H9 (cell line): ENCODE results near the gene LAMB4. TPM values are rescaled to one million over a fixed set of nuclear protein-coding genes. Genes with fewer than 3 reads are reported as not detected.
A peak's percentile ranks its signal among the peaks of the same experiment; 100 is the strongest.

Experiments used
- DNase-seq: peaks from one replicate; pipeline ENCODE4 v3.0.0-alpha.2; 2017
- H2AFZ ChIP-seq: one replicate; pipeline ENCODE4 v1.6.1; 2013; ENCODE audit warnings: mild to moderate bottlenecking, low read length, control low read depth, moderate library complexity
- H2AK5ac ChIP-seq: 2 replicates; pipeline ENCODE4 v1.6.1; 2013; ENCODE audit warnings: low read length, control low read depth, mixed read lengths; ENCODE audit not compliant: insufficient read length
- H2BK120ac ChIP-seq: one replicate; pipeline ENCODE4 v1.6.1; 2013; ENCODE audit warnings: low read depth, mild to moderate bottlenecking, low read length, control low read depth, inconsistent platforms; ENCODE audit not compliant: poor library complexity, severe bottlenecking
- H2BK12ac ChIP-seq: 2 replicates; pipeline ENCODE4 v1.6.1; 2013; ENCODE audit warnings: low read length, control low read depth, mixed read lengths, low read depth; ENCODE audit not compliant: insufficient read length
- H2BK15ac ChIP-seq: 2 replicates; pipeline ENCODE4 v1.6.1; 2013; ENCODE audit warnings: low read depth, low read length, control low read depth
- H2BK20ac ChIP-seq: one replicate; pipeline ENCODE4 v1.6.1; 2013; ENCODE audit warnings: low read depth, mild to moderate bottlenecking, low read length, control low read depth, inconsistent platforms; ENCODE audit not compliant: poor library complexity, severe bottlenecking
- H2BK5ac ChIP-seq: 2 replicates; pipeline ENCODE4 v1.6.1; 2013; ENCODE audit warnings: low read length, control low read depth, mixed read lengths; ENCODE audit not compliant: insufficient read length
- H3K14ac ChIP-seq: 2 replicates; pipeline ENCODE4 v1.6.1; 2013; ENCODE audit warnings: low read length, control low read depth; ENCODE audit not compliant: insufficient read depth
- H3K18ac ChIP-seq: 2 replicates; pipeline ENCODE4 v1.6.1; 2013; ENCODE audit warnings: low read depth, mild to moderate bottlenecking, mixed read lengths, low read length, control low read depth; ENCODE audit not compliant: insufficient read length
- H3K23ac ChIP-seq: 2 replicates; pipeline ENCODE4 v1.6.1; 2013; ENCODE audit warnings: low read length, control low read depth, mixed read lengths, low read depth; ENCODE audit not compliant: insufficient read length
- H3K23me2 ChIP-seq: 2 replicates; pipeline ENCODE4 v1.6.1; 2013; ENCODE audit warnings: low read depth, mild to moderate bottlenecking, mixed read lengths, low read length, control low read depth; ENCODE audit not compliant: insufficient read length, poor library complexity, severe bottlenecking
- H3K27ac ChIP-seq: 2 replicates; pipeline ENCODE4 v1.5.1; 2013; ENCODE audit warnings: low read length, control low read depth, mixed read lengths, low read depth; ENCODE audit not compliant: insufficient read length
- H3K27me3 ChIP-seq: 2 replicates; pipeline ENCODE4 v1.6.1; 2013; ENCODE audit warnings: low read length, control low read depth, inconsistent platforms; ENCODE audit not compliant: insufficient read depth
- H3K4ac ChIP-seq: 2 replicates; pipeline ENCODE4 v1.6.1; 2013; ENCODE audit warnings: low read depth, mild to moderate bottlenecking, control low read depth, inconsistent platforms, low read length, moderate library complexity
- H3K4me1 ChIP-seq: 2 replicates; pipeline ENCODE4 v1.6.1; 2013; ENCODE audit warnings: low read length, control low read depth, inconsistent platforms; ENCODE audit not compliant: insufficient read depth
- H3K4me2 ChIP-seq: 2 replicates; pipeline ENCODE4 v1.6.1; 2013; ENCODE audit warnings: low read length, control low read depth, mixed read lengths; ENCODE audit not compliant: insufficient read length, insufficient read depth
- H3K56ac ChIP-seq: 2 replicates; pipeline ENCODE4 v1.6.1; 2013; ENCODE audit warnings: low read depth, mild to moderate bottlenecking, mixed read lengths, low read length, control low read depth; ENCODE audit not compliant: insufficient read length
- H3K79me1 ChIP-seq: 2 replicates; pipeline ENCODE4 v1.6.1; 2013; ENCODE audit warnings: low read depth, mild to moderate bottlenecking, moderate library complexity, low read length, control low read depth, inconsistent platforms; ENCODE audit not compliant: insufficient read depth, poor library complexity, severe bottlenecking
- H3K79me2 ChIP-seq: 2 replicates; pipeline ENCODE4 v1.6.1; 2013; ENCODE audit warnings: low read length, control low read depth, inconsistent platforms; ENCODE audit not compliant: insufficient read depth
- H3K9ac ChIP-seq: 2 replicates; pipeline ENCODE4 v1.6.1; 2013; ENCODE audit warnings: low read length, control low read depth, mixed read lengths; ENCODE audit not compliant: insufficient read length; ENCODE audit errors: extremely low read depth
- H3K9me3 ChIP-seq: one replicate; pipeline ENCODE4 v1.6.1; 2013; ENCODE audit warnings: low read depth, low read length, inconsistent platforms; ENCODE audit not compliant: control insufficient read depth
- H3T11ph ChIP-seq: one replicate; pipeline ENCODE4 v1.6.1; 2013; ENCODE audit warnings: mild to moderate bottlenecking, low read length, control low read depth, inconsistent platforms
- H4K20me1 ChIP-seq: one replicate; pipeline ENCODE4 v1.6.1; 2013; ENCODE audit not compliant: control insufficient read depth, insufficient read length, insufficient read depth
- H4K5ac ChIP-seq: 2 replicates; pipeline ENCODE4 v1.6.1; 2013; ENCODE audit warnings: low read depth, mild to moderate bottlenecking, mixed read lengths, low read length, control low read depth; ENCODE audit not compliant: insufficient read length
- H4K8ac ChIP-seq: replicated peaks from 2 replicates; pipeline ENCODE4 v1.6.1; 2013; ENCODE audit warnings: low read length, control low read depth, mixed read lengths, low read depth; ENCODE audit not compliant: insufficient read length
- H4K91ac ChIP-seq: 2 replicates; pipeline ENCODE4 v1.6.1; 2013; ENCODE audit warnings: low read depth, mild to moderate bottlenecking, moderate library complexity, mixed read lengths, low read length, control low read depth; ENCODE audit not compliant: insufficient read length
- H3K27ac Mint-ChIP-seq, 3 experiments: 2 replicates in 2 of 3; 3 replicates in 1 of 3; pipeline ENCODE4 v1.8.0; 2020 to 2021; ENCODE audit warnings: mixed read lengths in 3 of 3, mild to moderate bottlenecking in 1 of 3, moderate library complexity in 1 of 3
- H3K27me3 Mint-ChIP-seq: 2 replicates; pipeline ENCODE4 v1.8.0; 2021; ENCODE audit warnings: low read depth, mild to moderate bottlenecking, moderate library complexity, mixed read lengths
- H3K36me3 Mint-ChIP-seq, 3 experiments: 2 replicates in 2 of 3; 3 replicates in 1 of 3; pipeline ENCODE4 v1.8.0; 2020 to 2021; ENCODE audit warnings: low read depth in 3 of 3, mixed read lengths in 3 of 3; ENCODE audit not compliant: insufficient read depth in 1 of 3
- H3K4me1 Mint-ChIP-seq, 2 experiments: 2 replicates each; pipeline ENCODE4 v1.8.0; 2020; ENCODE audit warnings: mixed read lengths in 2 of 2
- H3K4me3 Mint-ChIP-seq, 2 experiments: 2 replicates in 1 of 2; 3 replicates in 1 of 2; pipeline ENCODE4 v1.8.0; 2020 to 2021; ENCODE audit warnings: mild to moderate bottlenecking in 2 of 2, mixed read lengths in 2 of 2, moderate library complexity in 1 of 2
- H3K9me3 Mint-ChIP-seq, 2 experiments: 2 replicates in 1 of 2; 3 replicates in 1 of 2; pipeline ENCODE4 v1.8.0; 2020; ENCODE audit warnings: mild to moderate bottlenecking in 2 of 2, mixed read lengths in 2 of 2, moderate library complexity in 1 of 2
- CTCF ChIP-seq: fragments of 200-600 bp; sonication (generic); conservative IDR thresholded peaks from 3 replicates; pipeline ENCODE4 v1.8.0; 2021; ENCODE audit warnings: antibody characterized with exemption, mild to moderate bottlenecking
- WGBS: extraction: QIAGEN DNeasy Blood & Tissue Kit; methylation state at CpG from one replicate; pipeline ENCODE4 v1.1.7; 2013; ENCODE audit warnings: missing lambda C conversion rate, low lambda C conversion rate, mixed read lengths; ENCODE audit not compliant: insufficient read length; ENCODE audit errors: extremely low coverage; 5-methylcytosine and 5-hydroxymethylcytosine counted together
- total RNA-seq: library from RNA; stranded (reverse); gene quantifications from 2 replicates; pipeline ENCODE4 v1.2.1, GENCODE V29; 2021

LAMB4 gene
- total RNA-seq, 1 experiment from 2014 or later: not detected

GRCh38 chr7:108164342-108164741 lies 34.2 kb upstream of the LAMB4 start:
- H2BK120ac ChIP-seq: no peak overlapping the region
- no peak overlapping the region for H2BK20ac ChIP-seq
- H3K23ac ChIP-seq: no peak overlapping the region
- DNase-seq: no peak
- no peak overlapping the region for H3K18ac ChIP-seq
- H3K56ac ChIP-seq: no peak overlapping the region
- H3K27ac ChIP-seq: no peak overlapping the region
- H2BK15ac ChIP-seq: no peak overlapping the region
- no peak overlapping the region for H2BK12ac ChIP-seq
- no CpG with 5 or more reads among the region's 6 CpGs for WGBS
- Mint-ChIP-seq H3K9me3 (no peaks in the 10 kb centered on the region), H3K4me3 (no peak overlapping the region), H3K27ac (peak overlapping the region in 1 of 3 experiments; percentile 53; a peak in 1 of 7 replicates), H3K27me3 (no peaks in the 10 kb centered on the region), H3K4me1 (peaks cover 7% of the 10 kb centered on the region in 2 experiments), H3K36me3 (no peaks in the 10 kb centered on the region; a peak in 1 of 7 replicates)
- no peak for TF ChIP-seq CTCF
- no peaks in the 10 kb centered on the region for H3K79me2 ChIP-seq
- H3K79me1 ChIP-seq: no peaks in the 10 kb centered on the region
- H2AK5ac ChIP-seq: no peak overlapping the region
- no peak overlapping the region for H3K4ac ChIP-seq
- H3K27me3 ChIP-seq: no peaks in the 10 kb centered on the region
- no peak overlapping the region for H4K8ac ChIP-seq
- no peaks in the 10 kb centered on the region for H4K20me1 ChIP-seq
- no peak overlapping the region for H4K5ac ChIP-seq
- H4K91ac ChIP-seq: no peak overlapping the region
- no peaks in the 10 kb centered on the region for H3K9me3 ChIP-seq
- no peak overlapping the region for H3K4me2 ChIP-seq
- no peaks in the 10 kb centered on the region for H3K4me1 ChIP-seq
- no peak overlapping the region for H2AFZ ChIP-seq
- H3K14ac ChIP-seq: no peak overlapping the region
- no peak overlapping the region for H3T11ph ChIP-seq
- no peaks in the 10 kb centered on the region for H3K23me2 ChIP-seq
- H2BK5ac ChIP-seq: no peak overlapping the region
- H3K9ac ChIP-seq: no peak overlapping the region
